ENCODE measurements around the gene ZCCHC7.

DNA sequence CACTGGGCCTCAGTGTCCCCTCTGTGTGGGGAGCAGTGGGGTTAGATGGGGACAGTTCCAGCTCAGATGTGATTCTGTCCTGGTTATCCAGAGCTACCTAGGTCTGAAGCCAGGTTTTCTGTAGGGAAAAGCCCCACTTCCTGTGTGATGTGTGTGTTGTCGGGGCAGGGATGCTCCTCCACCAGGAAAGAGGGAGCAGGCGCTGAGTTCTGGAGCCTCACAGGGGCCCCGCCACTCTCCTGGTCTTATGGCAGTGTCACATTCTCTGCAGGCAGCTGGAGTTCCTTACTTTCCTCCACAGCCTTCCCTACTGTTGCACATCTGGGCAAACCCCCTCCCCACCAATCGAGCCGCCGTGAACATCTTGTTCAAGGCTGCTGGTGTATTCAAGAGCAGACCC lies 263.0 kb downstream of the ZCCHC7 start:
- TF ChIP-seq, protein P1, sequence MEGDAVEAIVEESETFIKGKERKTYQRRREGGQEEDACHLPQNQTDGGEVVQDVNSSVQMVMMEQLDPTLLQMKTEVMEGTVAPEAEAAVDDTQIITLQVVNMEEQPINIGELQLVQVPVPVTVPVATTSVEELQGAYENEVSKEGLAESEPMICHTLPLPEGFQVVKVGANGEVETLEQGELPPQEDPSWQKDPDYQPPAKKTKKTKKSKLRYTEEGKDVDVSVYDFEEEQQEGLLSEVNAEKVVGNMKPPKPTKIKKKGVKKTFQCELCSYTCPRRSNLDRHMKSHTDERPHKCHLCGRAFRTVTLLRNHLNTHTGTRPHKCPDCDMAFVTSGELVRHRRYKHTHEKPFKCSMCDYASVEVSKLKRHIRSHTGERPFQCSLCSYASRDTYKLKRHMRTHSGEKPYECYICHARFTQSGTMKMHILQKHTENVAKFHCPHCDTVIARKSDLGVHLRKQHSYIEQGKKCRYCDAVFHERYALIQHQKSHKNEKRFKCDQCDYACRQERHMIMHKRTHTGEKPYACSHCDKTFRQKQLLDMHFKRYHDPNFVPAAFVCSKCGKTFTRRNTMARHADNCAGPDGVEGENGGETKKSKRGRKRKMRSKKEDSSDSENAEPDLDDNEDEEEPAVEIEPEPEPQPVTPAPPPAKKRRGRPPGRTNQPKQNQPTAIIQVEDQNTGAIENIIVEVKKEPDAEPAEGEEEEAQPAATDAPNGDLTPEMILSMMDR (IDR thresholded peaks at IDR 0.05; ENCODE audit: low read depth, low read length), result no peak
- TF ChIP-seq EZH2phosphoT487 (IDR thresholded peaks at IDR 0.05; ENCODE audit: low read depth), result no peak

Measured in OCI-LY3 (cell line).